Stimulated activated CD4-positive, alpha-beta T cell treated with anti-CD3 and anti-CD28 coated beads, Interleukin-4, amount 100 ng/mL, for 1 hour (primary cell): ENCODE measurements around the gene RSRC1.
"Not testable (repeated sequence)": the region's sequence is repeated elsewhere in the genome, so short reads cannot be mapped to it uniquely, and the experiment has no call there.

ENCODE experiments used
- DNase-seq: peaks from one replicate; pipeline ENCODE4 v3.0.0-alpha.2; 2020

RSRC1 gene

DNA sequence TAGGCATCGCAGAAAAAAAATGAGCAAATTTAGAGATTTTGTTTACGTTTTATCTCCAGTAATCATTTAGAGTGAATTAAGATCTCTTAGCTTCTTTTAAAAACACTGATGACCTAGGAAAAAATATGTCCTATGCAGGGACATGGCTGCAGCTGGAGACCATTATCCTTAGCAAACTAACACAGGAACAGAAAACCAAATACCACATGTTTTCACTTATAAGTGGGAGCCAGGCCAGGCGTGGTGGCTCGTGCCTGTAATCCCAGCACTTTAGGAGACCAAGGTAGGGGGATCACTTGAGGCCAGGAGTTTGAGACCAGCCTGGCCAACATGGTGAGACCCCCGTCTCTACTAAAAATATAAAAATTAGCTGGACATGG lies 298.6 kb downstream of the RSRC1 start:
- DNase-seq: not testable (repeated sequence)

GRCh38 chr3:158418035-158418434 lies 308.1 kb downstream of the RSRC1 start:
- no peak for DNase-seq

DNA sequence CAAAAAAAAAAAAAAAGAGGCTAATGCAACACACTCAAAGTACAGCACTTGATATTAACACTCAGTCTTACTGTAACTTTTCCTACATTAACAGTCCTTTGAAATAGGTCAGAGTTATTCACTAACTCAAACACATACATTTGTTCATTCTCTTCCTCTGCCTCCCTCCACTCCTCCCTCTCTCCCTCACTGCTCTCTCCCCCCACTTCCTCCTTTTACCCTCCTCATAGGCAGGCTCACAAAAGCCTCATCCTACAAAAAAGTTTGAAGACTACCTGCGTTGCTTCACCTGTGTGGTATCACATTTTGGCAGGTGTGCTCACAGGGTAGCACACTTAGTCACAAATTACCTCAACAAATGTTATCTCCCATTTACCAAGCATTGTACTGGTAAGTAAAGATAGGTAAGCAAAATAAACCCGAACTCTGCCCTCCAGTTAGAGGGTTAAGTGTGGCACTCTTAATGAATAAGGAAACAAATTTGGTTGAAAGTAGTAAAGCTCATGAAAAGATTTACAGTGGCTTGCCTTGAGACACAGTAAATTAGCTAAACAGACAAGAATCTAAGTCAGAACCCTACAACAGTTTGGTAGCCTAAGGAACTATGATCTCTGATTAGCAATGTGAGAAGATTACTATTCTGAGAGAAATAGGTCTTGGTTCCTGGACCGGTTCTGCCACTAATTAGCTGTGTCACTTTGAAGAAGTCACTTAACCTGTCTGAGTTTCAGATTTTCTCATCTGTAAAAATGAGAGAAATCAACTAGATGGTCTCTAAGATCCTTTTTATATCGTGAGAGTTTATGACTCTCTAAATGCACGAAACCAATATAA lies 310.1 kb downstream of the RSRC1 start:
- DNase-seq: no peak

- no peak for DNase-seq
These were observed 310.9 kb downstream of the RSRC1 start for GRCh38 chr3:158420654-158421396.

- DNase-seq: no peak
These were observed 320.6 kb downstream of the RSRC1 start for GRCh38 chr3:158430448-158430847.

GRCh38 chr3:158430968-158431367 lies 321.1 kb downstream of the RSRC1 start:
- DNase-seq: no peak

DNA sequence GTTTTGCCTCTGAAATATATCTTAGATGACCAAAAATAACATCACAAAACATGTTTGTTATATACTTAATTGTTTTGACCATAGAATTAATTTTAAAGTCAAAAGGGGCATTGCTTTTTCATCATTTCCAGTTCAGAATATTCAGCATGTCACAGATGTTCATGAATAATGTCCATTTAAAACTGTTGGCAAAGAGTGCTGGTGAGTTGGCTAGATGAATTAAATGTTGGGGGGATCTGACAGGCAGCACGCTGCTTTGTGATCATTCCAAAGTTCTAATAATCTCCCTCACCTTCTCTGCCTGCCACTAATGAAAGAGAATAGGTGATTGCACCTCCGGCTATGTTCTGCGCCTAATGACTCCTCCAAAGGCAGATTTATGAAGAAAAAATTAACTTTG lies 321.9 kb downstream of the RSRC1 start:
- no peak for DNase-seq

DNA sequence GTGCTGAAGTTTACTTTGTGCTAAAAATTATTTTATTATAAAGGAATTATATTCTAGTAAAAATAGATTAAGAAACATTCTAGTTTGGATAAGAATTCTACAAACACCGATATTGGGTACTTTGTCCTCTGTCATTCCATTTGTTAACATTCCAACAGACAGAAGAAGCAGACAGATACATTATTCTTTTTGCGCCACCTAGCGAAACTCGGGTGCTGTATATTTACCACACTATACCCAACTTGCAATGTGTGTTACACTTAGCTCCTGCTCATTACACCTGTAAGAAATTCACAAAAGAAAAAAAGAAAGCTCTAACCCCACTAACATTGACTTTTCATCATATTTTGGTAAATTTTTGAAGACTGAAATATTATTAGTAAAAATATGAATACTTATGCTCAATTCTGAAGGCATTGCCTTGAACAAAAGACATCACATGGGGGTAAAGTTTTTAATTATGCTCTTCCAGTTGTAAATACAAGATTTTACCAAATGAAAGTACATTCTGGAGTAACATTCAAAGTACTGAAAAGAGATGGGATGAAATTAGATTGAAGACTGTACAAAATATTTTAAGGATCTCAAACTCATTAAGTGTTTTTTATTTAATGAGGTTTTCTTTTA lies 324.6 kb downstream of the RSRC1 start:
- DNase-seq: peak; percentile 3

GRCh38 chr3:158443632-158444031 lies 333.7 kb downstream of the RSRC1 start:
- no peak for DNase-seq

GRCh38 chr3:158447408-158447807 lies 337.5 kb downstream of the RSRC1 start:
- DNase-seq: no peak

DNA sequence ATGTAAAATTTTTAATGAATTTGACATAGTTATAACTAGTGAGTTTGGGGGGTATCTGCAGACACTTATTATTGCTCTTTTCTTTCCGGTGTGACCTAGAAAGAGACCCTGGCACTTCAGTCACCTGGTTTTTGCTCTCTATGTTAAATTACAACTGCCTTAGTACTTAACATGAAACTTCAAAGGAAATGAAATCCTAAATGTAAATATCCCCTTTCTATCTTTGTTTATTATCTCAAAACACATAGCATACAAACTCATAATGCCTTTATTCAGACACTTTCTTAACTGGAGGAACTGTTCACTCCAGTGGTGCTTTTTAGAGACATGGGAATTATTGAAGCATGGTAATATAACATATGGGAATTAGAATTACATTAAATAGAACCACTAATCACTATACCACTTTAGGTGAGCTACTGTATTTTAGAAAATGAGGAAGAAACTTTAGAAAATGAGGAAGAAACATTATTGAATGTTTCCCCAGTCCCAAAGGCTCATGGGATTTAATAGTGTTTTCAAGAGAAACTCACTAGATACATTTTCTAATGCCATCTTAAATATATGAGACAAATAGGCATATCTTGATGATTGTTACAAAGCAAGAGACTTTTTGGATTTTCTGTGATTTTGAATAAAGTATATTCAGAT lies 341.6 kb downstream of the RSRC1 start:
- no peak for DNase-seq

DNA sequence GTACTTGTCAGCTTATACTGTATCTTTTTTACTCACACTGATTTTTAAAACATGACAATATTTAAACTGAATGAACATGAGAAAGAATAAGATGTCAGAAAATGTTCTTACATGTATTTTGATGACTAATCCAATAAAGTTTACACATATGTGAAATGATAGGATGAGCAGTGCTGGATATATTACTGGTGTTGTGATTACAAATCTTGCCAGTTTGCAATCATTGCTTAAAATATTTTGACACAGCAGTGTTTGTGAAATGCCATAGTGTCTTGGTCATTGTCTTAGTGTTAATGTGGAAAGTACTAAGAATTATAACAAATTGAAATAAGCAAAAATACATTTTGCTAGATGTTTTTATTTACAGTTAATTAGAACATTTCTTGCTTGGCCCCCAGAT lies 342.4 kb downstream of the RSRC1 start:
- no peak for DNase-seq

GRCh38 chr3:158453004-158453403 lies 343.1 kb downstream of the RSRC1 start:
- DNase-seq: no peak

DNA sequence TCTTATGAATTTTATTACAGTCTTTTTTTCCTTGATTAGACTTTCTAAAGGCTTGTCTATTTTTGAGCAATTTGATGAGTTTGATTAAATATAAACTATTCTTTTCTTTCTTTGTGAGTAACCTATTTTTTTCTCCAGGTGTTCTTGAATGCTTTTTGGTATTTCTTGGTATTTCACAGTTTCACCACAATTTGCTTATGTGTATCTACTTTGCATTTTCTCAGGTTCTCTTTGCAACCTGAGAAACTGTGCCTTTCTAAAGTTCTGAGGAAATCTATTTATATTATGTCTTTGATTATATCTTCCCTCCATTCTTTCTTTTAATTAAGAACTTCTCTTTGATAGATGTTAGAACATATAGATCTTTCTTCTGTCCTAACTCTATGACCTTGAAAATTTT lies 344.0 kb downstream of the RSRC1 start:
- no peak for DNase-seq

- no peak for DNase-seq
These were observed 345.5 kb downstream of the RSRC1 start for GRCh38 chr3:158455406-158455805.

GRCh38 chr3:158456114-158456513 lies 346.2 kb downstream of the RSRC1 start:
- no peak for DNase-seq

- no peak for DNase-seq
These were observed 348.6 kb downstream of the RSRC1 start for GRCh38 chr3:158458464-158458863.

- no peak for DNase-seq
These were observed 351.0 kb downstream of the RSRC1 start for GRCh38 chr3:158460926-158461325.

DNA sequence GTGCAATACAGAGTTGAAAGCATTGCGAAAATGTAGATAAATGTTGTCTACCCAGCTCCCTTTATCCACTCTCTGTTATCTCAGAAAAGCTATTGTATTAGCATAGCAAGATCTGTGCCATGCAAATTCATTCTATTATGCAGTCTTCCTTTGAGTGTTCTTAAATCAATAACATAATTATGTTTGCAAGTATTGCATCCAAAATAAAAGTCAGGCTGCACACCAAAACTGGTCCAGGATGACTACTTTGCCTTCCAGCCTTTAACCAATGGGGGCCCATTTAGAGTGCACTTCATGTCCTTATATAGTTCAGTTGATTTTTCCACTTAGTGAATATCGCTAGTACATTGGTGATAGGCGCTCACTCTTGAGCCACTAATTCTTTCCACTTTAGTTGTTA lies 353.7 kb downstream of the RSRC1 start:
- DNase-seq: no peak

- DNase-seq: no peak
These were observed 355.2 kb downstream of the RSRC1 start for GRCh38 chr3:158465074-158465473.

- no peak for DNase-seq
These were observed 361.2 kb downstream of the RSRC1 start for GRCh38 chr3:158470944-158471638.

GRCh38 chr3:158471639-158472294 lies 361.9 kb downstream of the RSRC1 start:
- DNase-seq: no peak
